Fibroblast of villous mesenchyme (primary cell): ENCODE measurements around the gene IKZF1. TPM values are rescaled to one million over a fixed set of nuclear protein-coding genes. Genes with fewer than 3 reads are reported as not detected.

Experiments
- DNase-seq: peaks from one replicate; pipeline ENCODE4 v3.0.0-alpha.2; 2010; ENCODE audit warnings: low read depth
- H3K4me3 ChIP-seq: 2 replicates; pipeline ENCODE4 v1.5.1; 2011; ENCODE audit warnings: low read depth, mild to moderate bottlenecking, low read length
- total RNA-seq: library from RNA; depleted of rRNA; stranded (reverse); fragments of >200 nt; gene quantifications from 2 replicates; pipeline ENCODE4 v1.2.3, GENCODE V29; 2012
- TF ChIP-seq, protein P1 (sequence below): IDR thresholded peaks from 2 replicates; pipeline ENCODE4 v1.5.1; 2012; ENCODE audit warnings: low read depth, mild to moderate bottlenecking, low read length; ENCODE audit not compliant: insufficient read depth

IKZF1 gene
- total RNA-seq, 1 donor, result not detected

DNA sequence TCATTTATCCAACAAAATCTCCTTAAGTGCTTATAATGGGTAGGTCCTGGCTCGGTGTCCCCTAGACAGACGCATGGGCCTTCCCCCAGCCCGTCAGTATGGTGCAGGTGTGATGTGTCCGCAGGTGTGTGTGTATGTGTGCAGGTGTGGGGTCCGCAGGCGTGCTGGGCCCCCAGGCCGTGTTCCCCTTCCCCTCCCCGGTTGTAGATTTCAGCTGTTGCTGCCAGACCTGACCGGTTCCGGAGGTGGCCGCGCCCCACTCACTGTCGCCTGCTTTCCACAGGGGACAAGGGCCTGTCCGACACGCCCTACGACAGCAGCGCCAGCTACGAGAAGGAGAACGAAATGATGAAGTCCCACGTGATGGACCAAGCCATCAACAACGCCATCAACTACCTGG lies 95.1 kb downstream of the IKZF1 start:
- no peak overlapping the region for H3K4me3 ChIP-seq
- TF ChIP-seq, protein P1, sequence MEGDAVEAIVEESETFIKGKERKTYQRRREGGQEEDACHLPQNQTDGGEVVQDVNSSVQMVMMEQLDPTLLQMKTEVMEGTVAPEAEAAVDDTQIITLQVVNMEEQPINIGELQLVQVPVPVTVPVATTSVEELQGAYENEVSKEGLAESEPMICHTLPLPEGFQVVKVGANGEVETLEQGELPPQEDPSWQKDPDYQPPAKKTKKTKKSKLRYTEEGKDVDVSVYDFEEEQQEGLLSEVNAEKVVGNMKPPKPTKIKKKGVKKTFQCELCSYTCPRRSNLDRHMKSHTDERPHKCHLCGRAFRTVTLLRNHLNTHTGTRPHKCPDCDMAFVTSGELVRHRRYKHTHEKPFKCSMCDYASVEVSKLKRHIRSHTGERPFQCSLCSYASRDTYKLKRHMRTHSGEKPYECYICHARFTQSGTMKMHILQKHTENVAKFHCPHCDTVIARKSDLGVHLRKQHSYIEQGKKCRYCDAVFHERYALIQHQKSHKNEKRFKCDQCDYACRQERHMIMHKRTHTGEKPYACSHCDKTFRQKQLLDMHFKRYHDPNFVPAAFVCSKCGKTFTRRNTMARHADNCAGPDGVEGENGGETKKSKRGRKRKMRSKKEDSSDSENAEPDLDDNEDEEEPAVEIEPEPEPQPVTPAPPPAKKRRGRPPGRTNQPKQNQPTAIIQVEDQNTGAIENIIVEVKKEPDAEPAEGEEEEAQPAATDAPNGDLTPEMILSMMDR, result no peak
- DNase-seq, result no peak

DNA sequence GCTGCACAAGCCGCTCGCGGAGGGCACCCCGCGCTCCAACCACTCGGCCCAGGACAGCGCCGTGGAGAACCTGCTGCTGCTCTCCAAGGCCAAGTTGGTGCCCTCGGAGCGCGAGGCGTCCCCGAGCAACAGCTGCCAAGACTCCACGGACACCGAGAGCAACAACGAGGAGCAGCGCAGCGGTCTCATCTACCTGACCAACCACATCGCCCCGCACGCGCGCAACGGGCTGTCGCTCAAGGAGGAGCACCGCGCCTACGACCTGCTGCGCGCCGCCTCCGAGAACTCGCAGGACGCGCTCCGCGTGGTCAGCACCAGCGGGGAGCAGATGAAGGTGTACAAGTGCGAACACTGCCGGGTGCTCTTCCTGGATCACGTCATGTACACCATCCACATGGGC lies 95.6 kb downstream of the IKZF1 start:
- no peak overlapping the region for H3K4me3 ChIP-seq
- TF ChIP-seq, protein P1, result no peak
- DNase-seq, result no peak

DNA sequence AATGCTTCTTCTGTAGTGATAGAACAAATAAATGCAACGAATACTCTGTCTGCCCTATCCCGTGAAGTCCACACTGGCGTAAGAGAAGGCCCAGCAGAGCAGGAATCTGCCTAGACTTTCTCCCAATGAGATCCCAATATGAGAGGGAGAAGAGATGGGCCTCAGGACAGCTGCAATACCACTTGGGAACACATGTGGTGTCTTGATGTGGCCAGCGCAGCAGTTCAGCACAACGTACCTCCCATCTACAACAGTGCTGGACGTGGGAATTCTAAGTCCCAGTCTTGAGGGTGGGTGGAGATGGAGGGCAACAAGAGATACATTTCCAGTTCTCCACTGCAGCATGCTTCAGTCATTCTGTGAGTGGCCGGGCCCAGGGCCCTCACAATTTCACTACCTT lies 99.9 kb downstream of the IKZF1 start:
- H3K4me3 ChIP-seq, result no peak overlapping the region
- TF ChIP-seq, protein P1, result peak; percentile 24
- DNase-seq, result no peak

DNA sequence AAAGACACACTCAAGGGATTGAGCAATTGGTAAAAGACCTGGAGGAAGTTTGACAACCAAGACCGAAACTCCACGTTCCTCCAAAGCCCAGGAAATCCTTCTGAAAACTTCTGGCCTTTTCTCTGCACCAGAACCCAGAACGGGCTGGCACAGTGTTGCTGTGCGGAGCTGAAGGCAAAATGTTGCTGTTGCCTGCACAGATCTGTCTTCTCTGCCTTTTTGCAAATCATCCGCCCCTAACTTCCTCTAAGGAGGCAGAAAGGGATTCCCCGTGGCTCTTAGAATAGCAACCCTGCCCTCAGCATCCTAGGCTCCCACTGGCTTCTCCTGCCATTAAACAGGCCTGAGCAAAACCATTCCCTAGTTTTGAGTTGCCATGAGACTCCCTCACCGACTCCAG lies 100.7 kb downstream of the IKZF1 start:
- no peak for DNase-seq
- TF ChIP-seq, protein P1, result no peak
- H3K4me3 ChIP-seq, result no peak overlapping the region

DNA sequence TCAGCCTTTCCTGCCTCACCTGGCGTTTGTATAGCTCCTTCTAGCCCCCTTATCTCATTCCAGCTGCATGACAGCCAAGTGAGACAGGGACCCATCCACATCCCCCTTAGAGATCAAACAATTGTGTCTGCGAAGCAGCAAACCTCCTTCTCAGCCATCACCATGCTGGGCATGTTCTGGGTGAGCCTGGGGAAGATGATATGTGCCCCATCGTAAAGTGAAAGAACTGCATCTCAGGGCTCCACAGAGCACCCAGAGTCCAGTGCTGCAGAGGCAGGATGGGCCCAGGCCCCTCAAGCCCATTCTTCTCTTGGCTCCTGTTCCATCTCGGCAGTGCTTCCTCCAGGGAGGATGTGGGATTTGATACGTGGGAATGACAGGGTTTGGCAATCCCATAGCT lies 102.4 kb downstream of the IKZF1 start:
- no peak overlapping the region for H3K4me3 ChIP-seq
- TF ChIP-seq, protein P1, result no peak
- no peak for DNase-seq

DNA sequence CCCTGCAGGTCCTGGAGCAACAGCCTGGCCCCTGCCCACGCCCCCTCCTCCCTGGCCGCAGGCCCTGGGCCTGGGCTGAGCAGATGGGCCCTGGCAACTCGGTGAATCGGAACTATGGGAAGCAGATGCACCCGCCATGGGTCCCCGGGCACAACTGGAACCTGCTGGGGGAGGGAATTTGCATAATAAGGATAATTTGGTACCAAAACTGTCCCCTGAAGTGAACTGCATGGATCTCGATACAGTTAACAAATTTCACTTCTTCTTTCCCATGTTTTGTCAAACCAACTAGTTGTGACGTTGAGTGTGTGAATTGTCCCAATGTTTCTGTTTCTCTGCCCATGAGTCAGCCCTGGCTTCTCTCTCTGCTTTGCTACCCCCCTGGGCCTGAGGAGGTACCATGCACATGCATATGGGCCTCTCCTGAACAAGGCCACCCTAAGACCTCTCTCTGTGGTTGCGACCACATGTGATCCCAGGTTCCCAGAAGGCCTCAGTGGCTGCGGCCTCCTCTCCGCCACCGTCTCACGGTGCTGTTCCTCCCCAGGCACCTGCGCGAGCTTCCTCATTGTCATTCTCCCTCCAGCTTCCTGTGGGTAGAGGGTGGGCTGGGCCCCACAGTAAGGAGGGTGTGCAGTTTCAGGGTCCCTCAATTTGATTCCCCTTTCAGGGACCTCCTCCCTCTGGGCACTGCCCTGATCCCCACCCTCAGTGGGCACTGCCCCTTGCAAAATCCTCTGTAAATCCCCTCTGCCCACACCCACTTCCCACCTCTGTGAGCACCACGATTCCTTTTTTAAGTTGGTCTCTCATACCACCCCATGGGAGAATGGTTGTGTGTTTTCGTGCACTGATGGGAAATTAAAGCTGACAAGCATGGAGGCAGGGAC lies 105.6 kb downstream of the IKZF1 start:
- TF ChIP-seq, protein P1, result no peak
- no peak overlapping the region for H3K4me3 ChIP-seq
- no peak for DNase-seq
